HEK293 (cell line): ENCODE data around the gene MSI2.
A peak's percentile ranks its signal among the peaks of the same experiment; 100 is the strongest.

ENCODE experiments used
- CTCF ChIA-PET: fragments of 350-600 bp; formaldehyde crosslinking; extraction: SDS; loops from one replicate; lab custom pipeline; 2021; ENCODE audit warnings: antibody characterized with exemption; lab: Yijun Ruan, JAX
- POLR2A ChIA-PET: fragments of 300-600 bp; formaldehyde crosslinking; extraction: SDS; loops from one replicate; lab custom pipeline; 2020; ENCODE audit warnings: antibody characterized with exemption, inconsistent platforms; lab: Yijun Ruan, JAX
- H3K27ac ChIP-seq: fragments of 200-500 bp; sonication (Bioruptor generic); 2 replicates; pipeline ENCODE4 v1.5.1; 2014; ENCODE audit warnings: low read depth, low read length, control low read depth, inconsistent platforms; ENCODE audit errors: extremely low read depth
- H3K36me3 ChIP-seq, 2 experiments: fragments of 200-500 bp in 1 of 2; sonication (Bioruptor generic) in 1 of 2; 1 replicate in 1 of 2; 2 replicates in 1 of 2; pipeline ENCODE4 v1.5.1; 2014 to 2017; ENCODE audit warnings: inconsistent platforms in 2 of 2, low read length in 2 of 2; ENCODE audit not compliant: control insufficient read depth in 2 of 2, insufficient read depth in 1 of 2
- H3K4me1 ChIP-seq: fragments of 200-500 bp; sonication (Bioruptor generic); 2 replicates; pipeline ENCODE4 v1.5.1; 2014; ENCODE audit warnings: mild to moderate bottlenecking, low read length, inconsistent platforms; ENCODE audit not compliant: control insufficient read depth, insufficient read depth
- H3K4me3 ChIP-seq: 2 replicates; pipeline ENCODE4 v1.5.1; 2011; ENCODE audit warnings: low read depth, mild to moderate bottlenecking, control low read depth, low read length, moderate library complexity
- H3K9me3 ChIP-seq: fragments of 200-500 bp; sonication (Bioruptor generic); 2 replicates; pipeline ENCODE4 v1.5.1; 2014; ENCODE audit warnings: low read depth, low read length, inconsistent platforms; ENCODE audit not compliant: control insufficient read depth, insufficient read depth
- EGR2 ChIP-seq: fragments of 450-650 bp; formaldehyde crosslinking; IDR thresholded peaks from 2 replicates; pipeline ENCODE4 v1.5.1; 2016; ENCODE audit warnings: low read depth, missing biosample characterization, missing genetic modification characterization
- INSM2 ChIP-seq: fragments of 450-650 bp; formaldehyde crosslinking; IDR thresholded peaks from 2 replicates; pipeline ENCODE4 v1.5.1; 2016; ENCODE audit warnings: missing biosample characterization, missing genetic modification characterization
- PRDM2 ChIP-seq: fragments of 450-650 bp; formaldehyde crosslinking; IDR thresholded peaks from 2 replicates; pipeline ENCODE4 v1.5.1; 2016; ENCODE audit warnings: missing biosample characterization, missing genetic modification characterization, borderline replicate concordance
- RBAK ChIP-seq: fragments of 450-650 bp; formaldehyde crosslinking; IDR thresholded peaks from 2 replicates; pipeline ENCODE4 v1.5.1; 2016; ENCODE audit warnings: missing biosample characterization, missing genetic modification characterization
- REPIN1 ChIP-seq: fragments of 450-650 bp; formaldehyde crosslinking; IDR thresholded peaks from 2 replicates; pipeline ENCODE4 v1.5.1; 2017; ENCODE audit warnings: missing biosample characterization, missing genetic modification characterization, low read depth
- SP7 ChIP-seq: fragments of 450-650 bp; formaldehyde crosslinking; IDR thresholded peaks from 2 replicates; pipeline ENCODE4 v1.5.1; 2016; ENCODE audit warnings: missing biosample characterization, missing genetic modification characterization
- ZBTB1 ChIP-seq: fragments of 450-650 bp; formaldehyde crosslinking; IDR thresholded peaks from 2 replicates; pipeline ENCODE4 v1.5.1; 2016; ENCODE audit warnings: missing biosample characterization, missing genetic modification characterization
- ZBTB20 ChIP-seq: fragments of 450-650 bp; formaldehyde crosslinking; IDR thresholded peaks from 2 replicates; pipeline ENCODE4 v1.5.1; 2016; ENCODE audit warnings: missing biosample characterization, missing genetic modification characterization
- ZBTB26 ChIP-seq: fragments of 450-650 bp; formaldehyde crosslinking; optimal IDR thresholded peaks from 2 replicates; pipeline ENCODE3; 2016; ENCODE audit warnings: missing biosample characterization, mild to moderate bottlenecking, missing genetic modification characterization
- ZBTB8A ChIP-seq: fragments of 450-650 bp; formaldehyde crosslinking; IDR thresholded peaks from 2 replicates; pipeline ENCODE4 v1.5.1; 2016; ENCODE audit warnings: missing biosample characterization, missing genetic modification characterization
- ZNF112 ChIP-seq: fragments of 450-650 bp; formaldehyde crosslinking; IDR thresholded peaks from 2 replicates; pipeline ENCODE4 v1.5.0; 2017; ENCODE audit warnings: missing biosample characterization, missing genetic modification characterization
- ZNF239 ChIP-seq: fragments of 450-650 bp; formaldehyde crosslinking; IDR thresholded peaks from 2 replicates; pipeline ENCODE4 v1.5.1; 2016; ENCODE audit warnings: missing biosample characterization, missing genetic modification characterization
- ZNF777 ChIP-seq: fragments of 450-650 bp; formaldehyde crosslinking; IDR thresholded peaks from 2 replicates; pipeline ENCODE4 v1.5.1; 2017; ENCODE audit warnings: missing biosample characterization, missing genetic modification characterization, borderline replicate concordance
- TF ChIP-seq, protein P1 (sequence below): fragments of 450-650 bp; formaldehyde crosslinking; IDR thresholded peaks from 2 replicates; pipeline ENCODE4 v1.5.1; 2016; ENCODE audit warnings: missing biosample characterization, missing genetic modification characterization
- TF ChIP-seq, protein P2 (sequence below): fragments of 450-650 bp; IDR thresholded peaks from 2 replicates; pipeline ENCODE4 v1.5.1; 2018; ENCODE audit warnings: missing biosample characterization, mild to moderate bottlenecking, missing genetic modification characterization

Gene MSI2

DNA sequence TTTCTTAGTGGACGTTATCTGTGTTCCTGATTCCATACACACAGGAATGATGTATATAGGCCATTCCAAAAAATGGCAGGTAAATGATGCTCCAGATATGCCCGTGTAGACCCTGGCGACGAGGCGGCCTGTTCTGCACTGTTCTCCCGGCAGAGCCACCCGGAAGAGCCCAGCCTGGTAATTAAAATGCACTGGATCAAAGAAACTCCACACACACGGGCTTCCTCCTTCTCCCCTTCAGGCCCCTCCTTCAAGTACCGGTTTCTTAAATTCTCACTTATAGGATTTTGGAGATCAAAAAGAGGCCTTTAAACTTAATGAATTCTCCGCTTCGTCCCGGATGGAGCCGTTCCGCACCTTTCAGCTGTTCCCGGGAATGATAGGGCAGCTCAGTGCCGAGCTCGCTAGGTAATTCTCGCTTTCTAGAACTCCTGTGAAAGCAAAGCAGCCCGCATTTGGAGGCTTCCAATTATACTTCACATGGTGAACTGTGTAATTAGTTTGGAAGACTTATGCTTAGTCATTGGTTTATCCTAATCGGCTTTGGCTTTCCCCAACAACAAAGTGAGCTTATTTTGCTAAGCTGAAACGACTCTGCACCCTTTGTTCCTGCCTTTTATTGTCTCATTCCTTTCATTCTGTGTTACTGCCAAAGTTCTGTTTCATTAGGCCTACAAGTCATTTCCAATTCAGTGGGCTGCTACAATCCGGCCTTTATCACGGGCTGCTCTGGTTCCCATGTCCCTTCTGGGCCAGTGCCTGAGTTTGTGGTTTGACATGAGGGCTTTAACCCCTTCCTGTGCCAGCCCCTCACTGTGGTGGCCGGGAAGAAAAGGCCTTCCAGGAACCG is 150.0 kb downstream of the MSI2 start:
- TF ChIP-seq ZBTB20 (peak; percentile 28; the same call in 1 of the 2 replicates), ZNF112 (no peak), SP7 (peak; percentile 73)
- H3K9me3 ChIP-seq = no peaks in the 10 kb centered on the region
- H3K27ac ChIP-seq = peak overlapping the region; percentile 27; the same call in 1 of the 2 replicates
- peaks cover 25% of the 10 kb centered on the region for H3K4me1 ChIP-seq
- ChIA-PET CTCF (interaction anchor here (0.5 to 3.9 kb wide), 8 partner anchors 12 to 293 kb away, joined by 3 to 31 read pairs (median 4); no protein-coding TSS in a partner anchor), POLR2A (no interaction called here)
- H3K4me3 ChIP-seq = no peak overlapping the region
- H3K36me3 ChIP-seq = peaks cover 0 to 26% of the 10 kb centered on the region in 2 experiments; a peak in 2 of 3 replicates

DNA sequence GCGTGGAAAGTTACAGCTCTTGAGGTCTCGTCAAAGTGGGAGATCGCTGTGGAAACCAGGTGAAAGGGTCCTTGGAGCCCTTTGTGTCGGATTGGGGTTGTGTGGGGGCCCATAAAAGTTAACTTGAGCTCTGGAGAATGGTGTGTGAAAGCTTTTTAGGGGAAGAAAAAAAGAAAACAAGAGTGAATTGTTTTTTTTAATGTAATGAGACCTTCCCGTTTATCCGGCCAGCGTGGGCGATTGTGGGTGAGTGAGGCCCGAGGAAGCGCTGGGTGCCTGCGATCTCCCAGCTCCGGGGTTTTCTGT is 150.6 kb downstream of the MSI2 start:
- Histone ChIP-seq H3K4me1 (peaks cover 25% of the 10 kb centered on the region), H3K9me3 (no peaks in the 10 kb centered on the region), H3K4me3 (no peak overlapping the region), H3K36me3 (peaks cover 0 to 20% of the 10 kb centered on the region in 2 experiments; a peak in 2 of 3 replicates), H3K27ac (peak overlapping the region; percentile 27; the same call in 1 of the 2 replicates)
- no peak for TF ChIP-seq ZNF777 (tag by site-specific recombination)
- no peak for TF ChIP-seq EGR2
- no peak for TF ChIP-seq REPIN1 (tag by site-specific recombination)
- TF ChIP-seq ZBTB8A (tag by site-specific recombination) = no peak
- no peak for TF ChIP-seq RBAK (tag by site-specific recombination)
- TF ChIP-seq ZBTB26 (tag by site-specific recombination) = no peak
- no peak for TF ChIP-seq INSM2 (tag by site-specific recombination)
- no peak for TF ChIP-seq PRDM2 (tag by site-specific recombination)
- no peak for TF ChIP-seq ZNF239 (tag by site-specific recombination)
- TF ChIP-seq, protein P1, sequence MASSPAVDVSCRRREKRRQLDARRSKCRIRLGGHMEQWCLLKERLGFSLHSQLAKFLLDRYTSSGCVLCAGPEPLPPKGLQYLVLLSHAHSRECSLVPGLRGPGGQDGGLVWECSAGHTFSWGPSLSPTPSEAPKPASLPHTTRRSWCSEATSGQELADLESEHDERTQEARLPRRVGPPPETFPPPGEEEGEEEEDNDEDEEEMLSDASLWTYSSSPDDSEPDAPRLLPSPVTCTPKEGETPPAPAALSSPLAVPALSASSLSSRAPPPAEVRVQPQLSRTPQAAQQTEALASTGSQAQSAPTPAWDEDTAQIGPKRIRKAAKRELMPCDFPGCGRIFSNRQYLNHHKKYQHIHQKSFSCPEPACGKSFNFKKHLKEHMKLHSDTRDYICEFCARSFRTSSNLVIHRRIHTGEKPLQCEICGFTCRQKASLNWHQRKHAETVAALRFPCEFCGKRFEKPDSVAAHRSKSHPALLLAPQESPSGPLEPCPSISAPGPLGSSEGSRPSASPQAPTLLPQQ = no peak
- TF ChIP-seq, protein P2, sequence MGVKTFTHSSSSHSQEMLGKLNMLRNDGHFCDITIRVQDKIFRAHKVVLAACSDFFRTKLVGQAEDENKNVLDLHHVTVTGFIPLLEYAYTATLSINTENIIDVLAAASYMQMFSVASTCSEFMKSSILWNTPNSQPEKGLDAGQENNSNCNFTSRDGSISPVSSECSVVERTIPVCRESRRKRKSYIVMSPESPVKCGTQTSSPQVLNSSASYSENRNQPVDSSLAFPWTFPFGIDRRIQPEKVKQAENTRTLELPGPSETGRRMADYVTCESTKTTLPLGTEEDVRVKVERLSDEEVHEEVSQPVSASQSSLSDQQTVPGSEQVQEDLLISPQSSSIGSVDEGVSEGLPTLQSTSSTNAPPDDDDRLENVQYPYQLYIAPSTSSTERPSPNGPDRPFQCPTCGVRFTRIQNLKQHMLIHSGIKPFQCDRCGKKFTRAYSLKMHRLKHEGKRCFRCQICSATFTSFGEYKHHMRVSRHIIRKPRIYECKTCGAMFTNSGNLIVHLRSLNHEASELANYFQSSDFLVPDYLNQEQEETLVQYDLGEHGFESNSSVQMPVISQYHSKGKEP = no peak
- TF ChIP-seq ZBTB1 (tag by site-specific recombination) = no peak
- ChIA-PET POLR2A (no interaction called here), CTCF (interaction anchor here (0.6 to 2.2 kb wide), 5 partner anchors 12 to 294 kb away, joined by 3 to 7 read pairs (median 4); no protein-coding TSS in a partner anchor)
